Panc1 (cell line): Measurements from ENCODE around the gene ZNF683. TPM values are rescaled to one million over a fixed set of nuclear protein-coding genes. Genes with fewer than 3 reads are reported as not detected.
A peak's percentile ranks its signal among the peaks of the same experiment; 100 is the strongest.

Experiments
- ATAC-seq: fragments of 200-7000 bp; cut with Tn5 transposase; 2 replicates; pipeline ENCODE4 v1.9.1; 2020; ENCODE audit warnings: mild to moderate bottlenecking, moderate library complexity
- BruUV-seq: library from RNA; stranded (reverse); fragments of 400-500 nt; replicated peaks from 2 replicates; lab custom pipeline; 2021; lab: Mats Ljungman, UMichigan
- CTCF ChIA-PET: fragments of 300-600 bp; sonication (Branson Sonifier 250); formaldehyde crosslinking; loops from one replicate; lab custom pipeline; 2022; ENCODE audit warnings: antibody characterized with exemption; lab: Charles Lee
- POLR2A ChIA-PET: fragments of 300-600 bp; sonication (Branson Sonifier 250); formaldehyde crosslinking; loops from one replicate; lab custom pipeline; 2022; ENCODE audit warnings: antibody characterized with exemption; lab: Charles Lee
- DNase-seq: peaks from one replicate; pipeline ENCODE4 v3.0.0-alpha.2; 2010; ENCODE audit warnings: low read depth, low spot score
- H3K27ac ChIP-seq: 2 replicates; pipeline ENCODE4 v1.5.1; 2011; ENCODE audit warnings: mild to moderate bottlenecking, low read length, inconsistent platforms
- H3K27me3 ChIP-seq: fragments of 200-500 bp; sonication (Bioruptor generic); 2 replicates; pipeline ENCODE4 v1.6.0; 2014; ENCODE audit warnings: low read length, inconsistent platforms; ENCODE audit not compliant: control insufficient read depth, insufficient read depth
- H3K36me3 ChIP-seq: fragments of 200-500 bp; sonication (Bioruptor generic); 2 replicates; pipeline ENCODE4 v1.5.1; 2014; ENCODE audit warnings: inconsistent platforms, mild to moderate bottlenecking, low read length, moderate library complexity; ENCODE audit not compliant: control insufficient read depth, insufficient read depth
- H3K4me1 ChIP-seq: 2 replicates; pipeline ENCODE4 v1.5.1; 2011; ENCODE audit warnings: inconsistent platforms, mild to moderate bottlenecking, low read length, moderate library complexity; ENCODE audit not compliant: control insufficient read depth, insufficient read depth
- H3K4me3 ChIP-seq, 2 experiments: 2 replicates each; pipeline ENCODE4 v1.5.1; 2011 to 2012; ENCODE audit warnings: low read depth in 2 of 2, low read length in 2 of 2, mild to moderate bottlenecking in 2 of 2, inconsistent platforms in 1 of 2, moderate library complexity in 1 of 2
- H3K9me3 ChIP-seq: fragments of 200-500 bp; sonication (Bioruptor generic); 2 replicates; pipeline ENCODE4 v1.5.1; 2014; ENCODE audit warnings: low read depth, mild to moderate bottlenecking, inconsistent platforms, low read length, moderate library complexity; ENCODE audit not compliant: control insufficient read depth, insufficient read depth
- CTCF ChIP-seq: fragments of 450-650 bp; IDR thresholded peaks from 2 replicates; pipeline ENCODE4 v1.5.1; 2017; ENCODE audit warnings: mild to moderate bottlenecking
- POLR2AphosphoS5 ChIP-seq: IDR thresholded peaks from 2 replicates; pipeline ENCODE4 v1.6.1; 2012; ENCODE audit warnings: mild to moderate bottlenecking, low read depth, low read length, moderate library complexity
- REST ChIP-seq, 2 experiments: IDR thresholded peaks; 2 replicates each; pipeline ENCODE4 v1.6.1; 2011 to 2012; ENCODE audit warnings: low read depth in 2 of 2, control low read depth in 1 of 2, low read length in 1 of 2, mild to moderate bottlenecking in 1 of 2, moderate library complexity in 1 of 2; ENCODE audit not compliant: insufficient read depth in 1 of 2
- SIN3A ChIP-seq: IDR thresholded peaks from 2 replicates; pipeline ENCODE4 v1.6.1; 2012; ENCODE audit warnings: low read depth, mild to moderate bottlenecking, low read length, moderate library complexity, borderline replicate concordance; ENCODE audit not compliant: insufficient read depth
- TCF7L2 ChIP-seq: IDR thresholded peaks from 2 replicates; pipeline ENCODE4 v1.6.1; 2011; ENCODE audit warnings: mild to moderate bottlenecking, low read depth, low read length, inconsistent platforms
- in situ Hi-C: cut with HindIII; loops from 2 replicates; pipeline ENCODE4 v1.10.0; 2016; ENCODE audit warnings: low sequenced_read_pairs, low pct_unique_long_range_greater_than_20kb
- intact Hi-C: fragments of 100-400 bp; cut with micrococcal nuclease; formaldehyde crosslinking; loops from one replicate; pipeline ENCODE4 v1.10.0; 2022; ENCODE audit not compliant: unreplicated experiment
- total RNA-seq: library from RNA; stranded (reverse); gene quantifications from one replicate; pipeline ENCODE4 v1.2.1, GENCODE V29; 2021; ENCODE audit not compliant: unreplicated experiment

Gene ZNF683
- total RNA-seq, 1 experiment from 2014 or later, result not detected

- BruUV-seq, result no TSS peak
- ChIA-PET CTCF (no interaction called here), POLR2A (no interaction called here)
- DNase-seq (peak; percentile 73), ATAC-seq (peak; percentile 70)
- Histone ChIP-seq H3K27me3 (no peaks in the 10 kb centered on the region), H3K4me1 (peaks cover 6% of the 10 kb centered on the region), H3K4me3 (no peak overlapping the region), H3K9me3 (no peaks in the 10 kb centered on the region), H3K27ac (no peak overlapping the region), H3K36me3 (no peaks in the 10 kb centered on the region)
- intact Hi-C loops, result no loop called here
- in situ Hi-C loops, result no loop called here
- no peak for TF ChIP-seq SIN3A
- no peak for TF ChIP-seq POLR2AphosphoS5
- TF ChIP-seq CTCF, result no peak
- TF ChIP-seq TCF7L2, result no peak
- TF ChIP-seq REST (IDR thresholded peaks at IDR 0.05; ENCODE audit: insufficient read depth in 1 of 2, low read depth in 2 of 2, low read length in 1 of 2), result no peak
These were observed 32.1 kb upstream of the ZNF683 start for GRCh38 chr1:26404641-26405040.

GRCh38 chr1:26403656-26404055 is 31.1 kb upstream of the ZNF683 start:
- TF ChIP-seq CTCF, result no peak
- TF ChIP-seq REST (IDR thresholded peaks at IDR 0.05; ENCODE audit: insufficient read depth in 1 of 2, low read depth in 2 of 2, low read length in 1 of 2), result no peak
- TF ChIP-seq TCF7L2, result no peak
- TF ChIP-seq SIN3A, result no peak
- no peak for TF ChIP-seq POLR2AphosphoS5
- CTCF ChIA-PET, result interaction anchor here (0.6 kb wide), 1 partner anchor 68 kb away, joined by 3 read pairs; no protein-coding TSS in a partner anchor
- intact Hi-C loops (no loop called here), in situ Hi-C loops (no loop called here)
- no TSS peak for BruUV-seq
- DNase-seq (no peak), ATAC-seq (no peak)
- H3K4me1 ChIP-seq, result no peaks in the 10 kb centered on the region
- H3K27ac ChIP-seq, result no peak overlapping the region
- no peak overlapping the region for H3K4me3 ChIP-seq
- H3K9me3 ChIP-seq, result no peaks in the 10 kb centered on the region
- no peaks in the 10 kb centered on the region for H3K36me3 ChIP-seq
- POLR2A ChIA-PET, result no interaction called here
- no peaks in the 10 kb centered on the region for H3K27me3 ChIP-seq
